CD8-positive, alpha-beta memory T cell (primary cell): Measurements from ENCODE around the gene DNAAF1. TPM values are rescaled to one million over a fixed set of nuclear protein-coding genes. Genes with fewer than 3 reads are reported as not detected.

Experiments used
- CTCF ChIA-PET: fragments of 350-600 bp; sonication (Branson Sonifier 250); formaldehyde crosslinking; loops from one replicate; lab custom pipeline; 2021; ENCODE audit warnings: antibody characterized with exemption; lab: Charles Lee
- POLR2A ChIA-PET: fragments of 350-600 bp; sonication (Branson Sonifier 250); formaldehyde crosslinking; loops from one replicate; lab custom pipeline; 2021; ENCODE audit warnings: antibody characterized with exemption; lab: Charles Lee
- DNase-seq, 5 donors: peaks; one replicate each; pipeline versions ENCODE4 v3.0.0 to v3.0.0-alpha.2; 2020 to 2022; ENCODE audit warnings: mixed read lengths in 1 of 5
- H3K27ac ChIP-seq: one replicate; pipeline ENCODE4 v1.7.0; 2013; ENCODE audit warnings: low read depth, mild to moderate bottlenecking, low read length, moderate library complexity
- H3K27me3 ChIP-seq: 2 replicates; pipeline ENCODE4 v1.7.0; 2013; ENCODE audit warnings: low read length, mild to moderate bottlenecking; ENCODE audit not compliant: insufficient read depth, poor library complexity, severe bottlenecking
- H3K36me3 ChIP-seq: 2 replicates; pipeline ENCODE4 v1.7.0; 2013; ENCODE audit warnings: mild to moderate bottlenecking, low read length, moderate library complexity; ENCODE audit not compliant: insufficient read depth
- H3K4me1 ChIP-seq: 2 replicates; pipeline ENCODE4 v1.7.0; 2013; ENCODE audit warnings: mild to moderate bottlenecking, low read length, moderate library complexity; ENCODE audit not compliant: insufficient read depth
- H3K4me3 ChIP-seq: 2 replicates; pipeline ENCODE4 v1.7.0; 2013; ENCODE audit warnings: mild to moderate bottlenecking, low read length
- H3K9me3 ChIP-seq: 2 replicates; pipeline ENCODE4 v1.7.0; 2013; ENCODE audit warnings: mild to moderate bottlenecking, low read length
- H3K27ac Mint-ChIP-seq, 8 donors: one replicate each; pipeline ENCODE4 v1.8.0; 2020 to 2021; ENCODE audit warnings: mixed read lengths in 8 of 8, mild to moderate bottlenecking in 6 of 8, inconsistent platforms in 3 of 8, moderate library complexity in 3 of 8
- H3K27me3 Mint-ChIP-seq, 2 donors: one replicate each; pipeline ENCODE4 v1.8.0; 2020 to 2021; ENCODE audit warnings: mixed read lengths in 2 of 2, mild to moderate bottlenecking in 1 of 2, moderate library complexity in 1 of 2
- H3K36me3 Mint-ChIP-seq, 3 donors: one replicate each; pipeline ENCODE4 v1.8.0; 2020 to 2021; ENCODE audit warnings: mixed read lengths in 3 of 3, inconsistent platforms in 1 of 3, mild to moderate bottlenecking in 1 of 3
- H3K4me1 Mint-ChIP-seq, 3 donors: one replicate each; pipeline ENCODE4 v1.8.0; 2020 to 2021; ENCODE audit warnings: mixed read lengths in 3 of 3, inconsistent platforms in 1 of 3, mild to moderate bottlenecking in 1 of 3
- H3K4me3 Mint-ChIP-seq, 7 donors: one replicate each; pipeline ENCODE4 v1.8.0; 2020 to 2021; ENCODE audit warnings: mixed read lengths in 7 of 7, mild to moderate bottlenecking in 6 of 7, moderate library complexity in 4 of 7, inconsistent platforms in 2 of 7
- H3K9me3 Mint-ChIP-seq, 5 donors: one replicate each; pipeline ENCODE4 v1.8.0; 2020 to 2022; ENCODE audit warnings: mixed read lengths in 5 of 5, mild to moderate bottlenecking in 3 of 5, moderate library complexity in 2 of 5, inconsistent platforms in 1 of 5
- polyA plus RNA-seq: library from polyadenylated mRNA; unstranded; fragments of 300-500 nt; fragmentation: Illumina TruSeq; gene quantifications from one replicate; pipeline ENCODE4 v1.2.3, GENCODE V29; 2021
- total RNA-seq, 2 experiments: library from RNA; stranded (reverse); gene quantifications; one replicate each; pipeline ENCODE4 v1.2.3, GENCODE V29; 2021

DNAAF1 gene
- total and polyA plus RNA-seq, 3 experiments from 2014 or later = 0.31 to 1.5 TPM; not detected in 1

DNA sequence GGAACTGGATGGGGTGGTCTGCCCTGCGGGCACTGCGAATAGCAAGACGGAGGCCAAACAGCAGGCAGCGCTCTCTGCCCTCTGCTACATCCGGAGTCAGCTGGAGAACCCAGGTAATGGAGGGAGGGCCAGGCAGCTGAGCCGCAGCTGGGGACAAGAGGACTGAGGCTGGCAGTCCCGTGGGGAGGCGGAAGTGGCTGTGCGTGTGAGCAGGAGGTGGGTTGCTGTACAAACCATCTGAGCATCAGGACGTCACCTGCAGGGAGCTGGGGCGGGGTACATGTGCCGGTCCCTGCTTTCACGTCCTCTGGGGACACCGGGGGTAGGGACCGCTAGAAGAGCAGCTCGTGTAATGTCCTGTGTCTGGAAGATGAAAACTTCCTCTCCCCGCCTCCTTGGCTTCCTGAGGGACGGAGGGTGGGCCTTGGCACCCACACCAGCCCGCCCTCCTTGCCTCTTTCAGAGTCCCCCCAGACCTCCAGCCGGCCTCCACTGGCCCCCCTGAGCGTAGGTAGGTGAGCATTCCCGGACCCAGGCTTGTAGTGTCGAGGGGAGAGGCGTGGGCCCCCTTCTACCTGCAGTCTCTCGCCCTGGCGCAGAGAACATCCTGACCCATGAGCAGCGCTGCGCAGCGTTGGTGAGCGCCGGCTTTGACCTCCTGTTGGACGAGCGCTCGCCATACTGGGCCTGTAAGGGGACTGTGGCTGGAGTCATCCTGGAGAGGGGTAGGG lies 49.5 kb downstream of the DNAAF1 start:
- ChIA-PET POLR2A (no interaction called here), CTCF (interaction anchor here (2.1 kb wide), 1 partner anchor 7 kb away, joined by 9 read pairs; the partner anchor contains the start of gene TAF1C)
- peak overlapping the region in 4 of 8 donors; percentile 43 to 72 (median 62) for H3K27ac Mint-ChIP-seq

DNA sequence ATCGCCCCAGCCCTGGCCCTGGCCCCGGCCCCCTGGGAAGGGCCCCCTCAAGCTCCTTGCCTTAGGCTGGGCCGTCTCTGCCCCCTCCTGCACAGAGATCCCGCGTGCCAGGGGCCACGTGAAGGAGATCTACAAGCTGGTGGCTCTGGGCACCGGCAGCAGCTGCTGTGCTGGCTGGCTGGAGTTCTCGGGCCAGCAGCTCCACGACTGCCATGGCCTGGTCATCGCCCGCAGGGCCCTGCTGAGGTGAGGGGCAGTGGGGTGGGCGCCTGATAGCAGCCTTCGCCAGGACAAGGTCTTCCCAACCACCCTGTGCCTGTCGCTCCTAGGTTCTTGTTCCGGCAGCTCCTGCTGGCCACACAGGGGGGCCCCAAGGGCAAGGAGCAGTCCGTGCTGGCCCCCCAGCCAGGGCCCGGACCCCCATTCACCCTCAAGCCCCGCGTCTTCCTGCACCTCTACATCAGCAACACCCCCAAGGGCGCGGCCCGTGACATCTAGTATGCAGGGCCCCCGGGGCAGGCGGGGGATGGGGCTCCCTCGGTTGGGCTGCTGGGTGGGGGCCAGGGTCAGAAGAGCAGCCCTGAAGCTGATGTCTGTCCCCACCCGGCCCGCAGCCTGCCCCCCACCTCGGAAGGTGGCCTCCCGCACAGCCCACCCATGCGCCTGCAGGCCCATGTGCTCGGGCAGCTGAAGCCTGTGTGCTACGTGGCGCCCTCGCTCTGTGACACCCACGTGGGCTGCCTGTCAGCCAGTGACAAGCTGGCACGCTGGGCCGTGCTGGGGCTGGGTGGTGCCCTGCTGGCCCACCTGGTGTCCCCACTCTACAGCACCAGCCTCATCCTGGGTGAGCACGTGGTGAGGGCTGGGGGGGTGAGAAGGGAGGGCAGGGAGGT lies 50.3 kb downstream of the DNAAF1 start:
- POLR2A ChIA-PET = no interaction called here
- peaks cover 13 to 20% (median 16%) of the 10 kb centered on the region in 3 donors for H3K4me1 Mint-ChIP-seq
- H3K36me3 Mint-ChIP-seq = no peaks in the 10 kb centered on the region
- Histone ChIP-seq H3K27ac (no peak overlapping the region), H3K9me3 (no peaks in the 10 kb centered on the region), H3K27me3 (no peaks in the 10 kb centered on the region), H3K4me3 (no peak overlapping the region), H3K4me1 (peaks cover 13% of the 10 kb centered on the region), H3K36me3 (no peaks in the 10 kb centered on the region)
- H3K27me3 Mint-ChIP-seq = peaks cover 0 to 4% of the 10 kb centered on the region in 2 donors
- CTCF ChIA-PET = interaction anchor here (2.1 kb wide), 1 partner anchor 8 kb away, joined by 9 read pairs; the partner anchor contains the start of gene TAF1C
- no peak overlapping the region for H3K4me3 Mint-ChIP-seq
- DNase-seq = no peak
- no peak overlapping the region for H3K27ac Mint-ChIP-seq
- no peaks in the 10 kb centered on the region for H3K9me3 Mint-ChIP-seq

More for the DNA sequence above, 49.5 kb downstream of the DNAAF1 start:
- no peaks in the 10 kb centered on the region for H3K36me3 Mint-ChIP-seq
- Histone ChIP-seq H3K27ac (no peak overlapping the region), H3K4me3 (no peak overlapping the region), H3K9me3 (no peaks in the 10 kb centered on the region), H3K36me3 (no peaks in the 10 kb centered on the region), H3K27me3 (no peaks in the 10 kb centered on the region), H3K4me1 (peaks cover 13% of the 10 kb centered on the region)
- H3K27me3 Mint-ChIP-seq = peaks cover 0 to 4% of the 10 kb centered on the region in 2 donors
- DNase-seq = peak in 3 of 5 donors; percentile 27 to 66 (median 50)
- peak overlapping the region in 5 of 7 donors; percentile 50 to 60 (median 52) for H3K4me3 Mint-ChIP-seq
- no peaks in the 10 kb centered on the region for H3K9me3 Mint-ChIP-seq
- peaks cover 13 to 20% (median 16%) of the 10 kb centered on the region in 3 donors for H3K4me1 Mint-ChIP-seq

DNA sequence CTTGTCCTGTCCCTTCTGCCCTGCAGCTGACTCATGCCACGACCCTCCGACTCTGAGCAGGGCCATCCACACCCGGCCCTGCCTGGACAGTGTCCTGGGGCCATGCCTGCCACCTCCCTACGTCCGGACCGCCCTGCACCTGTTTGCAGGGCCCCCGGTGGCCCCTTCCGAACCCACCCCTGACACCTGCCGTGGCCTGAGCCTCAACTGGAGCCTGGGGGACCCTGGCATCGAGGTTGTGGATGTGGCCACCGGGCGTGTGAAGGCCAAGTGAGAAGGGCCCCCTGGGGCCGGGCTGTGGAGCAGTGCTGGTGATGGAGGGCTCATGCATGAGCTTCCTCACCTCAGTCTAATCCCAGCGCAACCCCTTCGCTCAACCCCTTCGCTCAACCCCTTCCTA lies 51.0 kb downstream of the DNAAF1 start:
- no peak for DNase-seq
- Mint-ChIP-seq H3K27ac (no peak overlapping the region), H3K4me1 (peaks cover 13 to 20% (median 16%) of the 10 kb centered on the region in 3 donors), H3K4me3 (no peak overlapping the region), H3K36me3 (no peaks in the 10 kb centered on the region), H3K27me3 (peaks cover 0 to 4% of the 10 kb centered on the region in 2 donors), H3K9me3 (no peaks in the 10 kb centered on the region)
- H3K27ac ChIP-seq = no peak overlapping the region
- ChIA-PET CTCF (interaction anchor here (2.1 kb wide), 1 partner anchor 9 kb away, joined by 9 read pairs; the partner anchor contains the start of gene TAF1C), POLR2A (no interaction called here)
- no peaks in the 10 kb centered on the region for H3K27me3 ChIP-seq
- H3K4me1 ChIP-seq = peaks cover 13% of the 10 kb centered on the region
- H3K36me3 ChIP-seq = no peaks in the 10 kb centered on the region
- H3K9me3 ChIP-seq = no peaks in the 10 kb centered on the region
- no peak overlapping the region for H3K4me3 ChIP-seq

DNA sequence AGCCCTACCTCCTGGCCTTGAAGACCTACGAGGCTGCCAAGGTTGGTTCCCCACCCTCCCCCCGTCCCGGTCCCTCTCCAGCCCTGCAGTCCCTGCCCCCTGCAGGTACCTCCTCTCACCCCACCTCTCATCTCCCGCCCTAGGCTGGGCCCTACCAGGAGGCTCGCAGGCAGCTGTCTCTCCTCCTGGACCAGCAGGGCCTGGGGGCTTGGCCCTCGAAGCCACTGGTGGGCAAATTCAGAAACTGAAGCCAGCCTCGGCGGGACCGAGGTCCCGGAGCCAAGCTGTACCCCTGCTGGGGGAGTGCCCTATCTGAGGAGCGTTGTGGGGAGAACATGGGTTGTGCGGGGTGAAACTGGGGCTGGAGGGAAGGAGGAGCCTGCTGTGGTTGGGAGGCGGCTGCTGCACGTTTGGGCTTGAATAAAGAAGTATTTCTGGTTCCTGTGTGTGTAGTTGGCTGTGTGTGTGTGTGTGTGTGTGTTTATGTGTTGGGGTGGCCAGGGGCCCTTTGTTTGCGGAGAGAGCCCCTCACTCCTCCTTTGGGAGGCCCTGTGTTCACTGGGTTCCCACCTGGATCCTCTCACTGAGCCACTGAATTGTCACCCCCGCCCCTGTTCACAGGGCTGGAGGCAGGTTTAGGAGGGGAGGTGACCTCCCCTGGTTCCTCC lies 51.8 kb downstream of the DNAAF1 start:
- no peaks in the 10 kb centered on the region for H3K9me3 ChIP-seq
- no peaks in the 10 kb centered on the region for H3K36me3 ChIP-seq
- no peak for DNase-seq
- H3K27ac Mint-ChIP-seq = no peak overlapping the region
- no peaks in the 10 kb centered on the region for H3K36me3 Mint-ChIP-seq
- peaks cover 0 to 4% of the 10 kb centered on the region in 2 donors for H3K27me3 Mint-ChIP-seq
- no peak overlapping the region for H3K27ac ChIP-seq
- CTCF ChIA-PET = interaction anchor here (2.1 kb wide), 1 partner anchor 10 kb away, joined by 9 read pairs; the partner anchor contains the start of gene TAF1C
- no peak overlapping the region for H3K4me3 Mint-ChIP-seq
- no peaks in the 10 kb centered on the region for H3K9me3 Mint-ChIP-seq
- peaks cover 13% of the 10 kb centered on the region for H3K4me1 ChIP-seq
- H3K27me3 ChIP-seq = no peaks in the 10 kb centered on the region
- peaks cover 13 to 20% (median 16%) of the 10 kb centered on the region in 3 donors for H3K4me1 Mint-ChIP-seq
- POLR2A ChIA-PET = no interaction called here
- no peak overlapping the region for H3K4me3 ChIP-seq

DNA sequence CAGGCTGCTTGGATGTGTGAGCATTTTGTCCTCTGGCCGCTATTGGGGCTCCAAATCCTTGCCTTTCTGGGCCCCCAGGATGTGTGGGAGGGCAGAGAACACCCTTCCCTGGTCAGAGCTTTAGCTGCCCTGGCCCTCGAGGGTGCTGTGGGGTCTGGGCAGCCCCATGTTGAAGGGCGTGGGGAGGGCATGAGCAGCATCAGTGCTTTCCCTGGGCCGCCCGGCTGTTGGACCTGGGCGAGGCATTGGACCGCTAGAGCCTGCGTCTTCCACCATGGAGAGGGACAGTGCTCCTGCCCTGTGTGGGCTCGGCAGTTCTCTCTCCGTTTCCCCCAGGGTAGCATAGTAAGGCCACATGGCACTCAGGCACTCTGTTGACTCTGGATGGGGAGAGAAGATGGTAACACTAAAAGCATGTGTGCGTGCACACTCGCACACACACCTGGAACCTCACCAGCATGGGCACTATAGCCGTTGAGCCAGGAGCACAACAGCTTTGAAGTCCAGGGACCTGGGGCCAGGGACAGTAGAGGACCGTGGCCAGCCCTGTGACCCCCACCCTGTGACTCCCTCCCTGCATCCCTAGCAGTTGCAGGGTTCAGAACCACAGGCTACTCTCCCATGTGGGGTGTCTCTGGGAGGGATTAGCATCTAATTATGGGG lies 52.5 kb downstream of the DNAAF1 start:
- Mint-ChIP-seq H3K27me3 (peaks cover 0 to 4% of the 10 kb centered on the region in 2 donors), H3K36me3 (no peaks in the 10 kb centered on the region), H3K27ac (no peak overlapping the region), H3K4me1 (peaks cover 13 to 20% (median 16%) of the 10 kb centered on the region in 3 donors), H3K4me3 (no peak overlapping the region), H3K9me3 (no peaks in the 10 kb centered on the region)
- H3K9me3 ChIP-seq = no peaks in the 10 kb centered on the region
- ChIA-PET POLR2A (no interaction called here), CTCF (no interaction called here)
- H3K4me1 ChIP-seq = peaks cover 13% of the 10 kb centered on the region
- H3K36me3 ChIP-seq = no peaks in the 10 kb centered on the region
- H3K27ac ChIP-seq = no peak overlapping the region
- DNase-seq = no peak
- no peak overlapping the region for H3K4me3 ChIP-seq
- no peaks in the 10 kb centered on the region for H3K27me3 ChIP-seq

DNA sequence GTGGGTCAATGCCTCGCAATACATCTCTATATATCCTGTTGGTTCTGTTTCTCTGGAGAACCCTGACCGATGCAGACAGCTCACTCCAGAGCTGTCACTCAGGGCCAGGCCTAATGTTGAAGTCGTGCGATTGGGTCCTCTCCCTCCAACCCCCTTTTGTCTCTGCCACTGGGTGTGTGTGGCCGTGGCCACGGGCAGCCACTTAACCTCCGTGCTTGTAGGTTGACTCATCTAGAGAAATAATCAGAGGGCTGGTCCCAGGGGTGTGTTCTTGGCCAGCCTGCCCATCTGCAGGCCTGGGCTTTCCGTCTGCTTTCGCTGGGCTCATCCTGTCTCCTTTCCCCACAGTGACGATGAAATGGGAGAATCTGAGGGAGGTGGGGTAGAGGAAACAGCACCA lies 53.3 kb downstream of the DNAAF1 start:
- peaks cover 8% of the 10 kb centered on the region for H3K4me1 ChIP-seq
- no peaks in the 10 kb centered on the region for H3K9me3 ChIP-seq
- no peaks in the 10 kb centered on the region for H3K36me3 Mint-ChIP-seq
- peaks cover 0 to 4% of the 10 kb centered on the region in 2 donors for H3K27me3 Mint-ChIP-seq
- no peak overlapping the region for H3K4me3 Mint-ChIP-seq
- POLR2A ChIA-PET = no interaction called here
- no peak overlapping the region for H3K27ac ChIP-seq
- CTCF ChIA-PET = no interaction called here
- no peak for DNase-seq
- H3K4me1 Mint-ChIP-seq = peaks cover 11 to 14% (median 12%) of the 10 kb centered on the region in 3 donors
- no peak overlapping the region for H3K27ac Mint-ChIP-seq
- no peak overlapping the region for H3K4me3 ChIP-seq
- no peaks in the 10 kb centered on the region for H3K9me3 Mint-ChIP-seq
- no peaks in the 10 kb centered on the region for H3K27me3 ChIP-seq
- H3K36me3 ChIP-seq = no peaks in the 10 kb centered on the region

DNA sequence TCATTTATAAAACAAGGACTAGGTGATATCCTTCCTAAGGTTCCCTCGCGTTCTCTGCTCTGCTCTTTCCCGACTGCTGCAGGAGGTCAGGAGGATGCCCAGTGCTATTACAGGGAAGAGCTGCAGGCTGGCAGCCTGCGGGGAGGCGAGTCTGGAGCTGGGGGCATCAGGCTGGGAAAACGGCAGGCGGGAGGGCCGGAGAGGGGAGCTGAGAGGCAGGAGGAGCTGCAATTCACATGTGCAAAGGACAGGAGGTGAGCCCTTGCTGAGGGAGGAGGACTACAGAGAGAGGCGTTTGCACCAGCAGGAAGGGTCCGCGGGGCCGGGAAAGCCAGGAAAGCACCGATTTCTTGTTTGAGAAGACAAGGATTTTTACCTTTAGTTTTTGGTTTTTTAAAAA lies 54.0 kb downstream of the DNAAF1 start:
- Mint-ChIP-seq H3K4me1 (peaks cover 4 to 7% (median 5%) of the 10 kb centered on the region in 3 donors), H3K27ac (no peak overlapping the region), H3K27me3 (peaks cover 0 to 8% of the 10 kb centered on the region in 2 donors), H3K4me3 (no peak overlapping the region), H3K36me3 (no peaks in the 10 kb centered on the region), H3K9me3 (no peaks in the 10 kb centered on the region)
- H3K4me1 ChIP-seq = peaks cover under 1% of the 10 kb centered on the region
- H3K27me3 ChIP-seq = no peaks in the 10 kb centered on the region
- H3K36me3 ChIP-seq = no peaks in the 10 kb centered on the region
- ChIA-PET CTCF (no interaction called here), POLR2A (no interaction called here)
- H3K9me3 ChIP-seq = no peaks in the 10 kb centered on the region
- no peak overlapping the region for H3K4me3 ChIP-seq
- no peak for DNase-seq
- no peak overlapping the region for H3K27ac ChIP-seq
